Sigmoid colon (tissue), 7 donors: ENCODE results near the gene GLRX. TPM values are rescaled to one million over a fixed set of nuclear protein-coding genes. Genes with fewer than 3 reads are reported as not detected.
A peak's percentile ranks its signal among the peaks of the same experiment; 100 is the strongest.
"Not testable (repeated sequence)": the region's sequence is repeated elsewhere in the genome, so short reads cannot be mapped to it uniquely, and the experiment has no call there.

Experiments
- DNase-seq: peaks from one replicate; pipeline ENCODE4 v3.0.0-alpha.2; 2019
- H3K27ac ChIP-seq, 4 donors: fragments of 200-600 bp; sonication (generic); one replicate each; pipeline ENCODE4 v1.5.1; 2016 to 2019; ENCODE audit warnings: mild to moderate bottlenecking in 1 of 4
- H3K27me3 ChIP-seq, 3 donors: fragments of 200-600 bp; sonication (generic); one replicate each; pipeline ENCODE4 v1.5.1; 2019; ENCODE audit warnings: mild to moderate bottlenecking in 1 of 3
- H3K36me3 ChIP-seq, 4 donors: fragments of 200-600 bp; sonication (generic); one replicate each; pipeline ENCODE4 v1.5.1; 2016 to 2019
- H3K4me1 ChIP-seq, 4 donors: fragments of 200-600 bp; sonication (generic); one replicate each; pipeline ENCODE4 v1.5.1; 2017 to 2019
- H3K4me3 ChIP-seq, 4 donors: fragments of 200-600 bp; sonication (generic); one replicate each; pipeline ENCODE4 v1.5.1; 2017 to 2019; ENCODE audit warnings: mild to moderate bottlenecking in 2 of 4, moderate library complexity in 1 of 4
- H3K9me3 ChIP-seq, 4 donors: fragments of 200-600 bp in 3 of 4; sonication (generic) in 3 of 4; one replicate each; pipeline versions ENCODE4 v1.5.1 to v1.6.1; 2013 to 2019
- CTCF ChIP-seq, 4 experiments: fragments of 450-650 bp in 3 of 4; fragments of 200-600 bp in 1 of 4; IDR thresholded peaks; one replicate each; pipeline ENCODE4 v1.5.1; 2016 to 2019; ENCODE audit warnings: antibody characterized with exemption in 4 of 4, mild to moderate bottlenecking in 3 of 4, moderate library complexity in 2 of 4
- EP300 ChIP-seq, 4 donors: sonication (generic); formaldehyde crosslinking; IDR thresholded peaks; one replicate each; pipeline ENCODE4 v1.6.1; 2017; ENCODE audit warnings: antibody characterized with exemption in 4 of 4
- POLR2A ChIP-seq, 2 donors: fragments of 450-650 bp; IDR thresholded peaks; one replicate each; pipeline ENCODE4 v1.6.1; 2016; ENCODE audit warnings: antibody characterized with exemption in 2 of 2, mild to moderate bottlenecking in 2 of 2, moderate library complexity in 2 of 2
- POLR2AphosphoS5 ChIP-seq, 4 donors: sonication (generic); formaldehyde crosslinking; IDR thresholded peaks; one replicate each; pipeline ENCODE4 v1.6.1; 2017; ENCODE audit warnings: antibody characterized with exemption in 4 of 4
- WGBS, 2 donors: extraction: QIAGEN DNeasy Blood & Tissue Kit; methylation state at CpG; one replicate each; pipeline ENCODE4 v1.1.7; 2013; 5-methylcytosine and 5-hydroxymethylcytosine counted together
- intact Hi-C: fragments of 100-400 bp; cut with DNase I; formaldehyde crosslinking; loops from one replicate; pipeline ENCODE4 v1.15.1; 2023
- polyA plus RNA-seq, 3 donors: library from polyadenylated mRNA; stranded (reverse); fragments of 200-250 nt; gene quantifications; one replicate each; pipeline ENCODE4 v1.2.3, GENCODE V29; 2013
- total RNA-seq, 4 donors: library from RNA; depleted of rRNA; stranded (reverse); fragments of >200 nt; gene quantifications; one replicate each; pipeline ENCODE4 v1.1.0, GENCODE V29; 2016
- donor health status: healthy with polysubstance abuse.
- donor health status: Bipolar disorder and iron deficiency.
- donor health status: healthy.

Gene GLRX
- total and polyA plus RNA-seq, 7 donors, result 30.2 to 409 (median 43.2) TPM

GRCh38 chr5:95858023-95858461 lies 35.5 kb upstream of the GLRX start:
- peaks cover 0 to 31% (median 23%) of the 10 kb centered on the region in 4 donors for H3K4me1 ChIP-seq
- H3K36me3 ChIP-seq, result no peaks in the 10 kb centered on the region
- 76 to 81% methylated on average over 8 of the region's 8 CpGs for WGBS, 2 donors
- no peak overlapping the region for H3K4me3 ChIP-seq
- peak overlapping the region; percentile 72 to 83 (median 80) for H3K27ac ChIP-seq
- H3K27me3 ChIP-seq, result no peaks in the 10 kb centered on the region
- TF ChIP-seq EP300 (IDR thresholded peaks at IDR 0.05) (peak in 1 of 4 donors; percentile 7), CTCF (IDR thresholded peaks at IDR 0.05) (no peak), POLR2A (IDR thresholded peaks at IDR 0.05) (no peak), POLR2AphosphoS5 (IDR thresholded peaks at IDR 0.05) (peak; percentile 24 to 43 (median 30))
- peak; percentile 88 for DNase-seq
- intact Hi-C loops, result loop anchor here (1.0 to 5.0 kb wide), 3 partner anchors 103 to 744 kb away; partner anchors contain the start of gene ELL2
- H3K9me3 ChIP-seq, result no peaks in the 10 kb centered on the region

GRCh38 chr5:95857185-95857945 lies 34.8 kb upstream of the GLRX start:
- Histone ChIP-seq H3K4me3 (no peak overlapping the region), H3K27me3 (no peaks in the 10 kb centered on the region), H3K4me1 (peaks cover 0 to 27% (median 23%) of the 10 kb centered on the region in 4 donors), H3K27ac (peak overlapping the region; percentile 72 to 83 (median 80)), H3K9me3 (no peaks in the 10 kb centered on the region), H3K36me3 (no peaks in the 10 kb centered on the region)
- intact Hi-C loops, result loop anchor here (5.0 kb wide), 1 partner anchor 745 kb away; no protein-coding TSS in a partner anchor
- 61 to 79% methylated on average over 12 of the region's 12 CpGs for WGBS, 2 donors
- TF ChIP-seq POLR2AphosphoS5 (IDR thresholded peaks at IDR 0.05) (peak; percentile 55 to 71 (median 62)), EP300 (IDR thresholded peaks at IDR 0.05) (peak; percentile 39 to 81 (median 62)), CTCF (IDR thresholded peaks at IDR 0.05) (no peak)
- peak; percentile 95 for DNase-seq

GRCh38 chr5:95856501-95856981 lies 34.0 kb upstream of the GLRX start:
- Histone ChIP-seq H3K4me3 (no peak overlapping the region), H3K27ac (peak overlapping the region; percentile 56 to 83 (median 80)), H3K9me3 (no peaks in the 10 kb centered on the region), H3K4me1 (peaks cover 0 to 25% (median 21%) of the 10 kb centered on the region in 4 donors), H3K27me3 (no peaks in the 10 kb centered on the region), H3K36me3 (no peaks in the 10 kb centered on the region)
- WGBS, 2 donors, result 93% methylated on average over 7 of the region's 7 CpGs
- intact Hi-C loops, result loop anchor here (5.0 kb wide), 1 partner anchor 746 kb away; no protein-coding TSS in a partner anchor
- no peak for DNase-seq
- TF ChIP-seq EP300 (IDR thresholded peaks at IDR 0.05) (no peak), POLR2A (IDR thresholded peaks at IDR 0.05) (no peak), POLR2AphosphoS5 (IDR thresholded peaks at IDR 0.05) (no peak), CTCF (IDR thresholded peaks at IDR 0.05) (no peak)

- Histone ChIP-seq H3K4me1 (peaks cover 0 to 16% (median 11%) of the 10 kb centered on the region in 4 donors), H3K9me3 (no peaks in the 10 kb centered on the region), H3K36me3 (no peaks in the 10 kb centered on the region), H3K27ac (no peak overlapping the region), H3K27me3 (no peaks in the 10 kb centered on the region), H3K4me3 (no peak overlapping the region)
- peak; percentile 48 for DNase-seq
- TF ChIP-seq POLR2AphosphoS5 (IDR thresholded peaks at IDR 0.05), result no peak
- WGBS, 2 donors, result 92 to 95% methylated on average over 3 of the region's 3 CpGs
- intact Hi-C loops, result no loop called here
Observed at GRCh38 chr5:95853490-95853889, 31.0 kb upstream of the GLRX start.

GRCh38 chr5:95852567-95852966 lies 30.0 kb upstream of the GLRX start:
- no peak for TF ChIP-seq EP300 (IDR thresholded peaks at IDR 0.05)
- TF ChIP-seq POLR2AphosphoS5 (IDR thresholded peaks at IDR 0.05), result no peak
- TF ChIP-seq POLR2A (IDR thresholded peaks at IDR 0.05), result no peak
- TF ChIP-seq CTCF (IDR thresholded peaks at IDR 0.05), result no peak
- intact Hi-C loops, result no loop called here
- Histone ChIP-seq H3K4me1 (peaks cover 0 to 7% (median 1%) of the 10 kb centered on the region in 4 donors), H3K4me3 (no peak overlapping the region), H3K9me3 (no peaks in the 10 kb centered on the region), H3K27ac (no peak overlapping the region), H3K36me3 (no peaks in the 10 kb centered on the region), H3K27me3 (no peaks in the 10 kb centered on the region)
- WGBS, 2 donors, result 74 to 92% methylated on average over 5 of the region's 5 CpGs
- DNase-seq, result no peak

- H3K9me3 ChIP-seq, H3K27ac ChIP-seq, intact Hi-C loops, H3K4me3 ChIP-seq, DNase-seq, H3K36me3 ChIP-seq, H3K4me1 ChIP-seq, H3K27me3 ChIP-seq: not testable (repeated sequence)
- 98% methylated on average over 34 of the region's 34 CpGs for WGBS, 2 donors
Observed at GRCh38 chr5:95851141-95851540, 28.6 kb upstream of the GLRX start.
